Activated gamma-delta T cell (primary cell): ENCODE data around the gene EPN2.

Experiments used
- DNase-seq: peaks from one replicate; lab custom pipeline; 2025; lab: John Stamatoyannopoulos, UW

The EPN2 gene

DNA sequence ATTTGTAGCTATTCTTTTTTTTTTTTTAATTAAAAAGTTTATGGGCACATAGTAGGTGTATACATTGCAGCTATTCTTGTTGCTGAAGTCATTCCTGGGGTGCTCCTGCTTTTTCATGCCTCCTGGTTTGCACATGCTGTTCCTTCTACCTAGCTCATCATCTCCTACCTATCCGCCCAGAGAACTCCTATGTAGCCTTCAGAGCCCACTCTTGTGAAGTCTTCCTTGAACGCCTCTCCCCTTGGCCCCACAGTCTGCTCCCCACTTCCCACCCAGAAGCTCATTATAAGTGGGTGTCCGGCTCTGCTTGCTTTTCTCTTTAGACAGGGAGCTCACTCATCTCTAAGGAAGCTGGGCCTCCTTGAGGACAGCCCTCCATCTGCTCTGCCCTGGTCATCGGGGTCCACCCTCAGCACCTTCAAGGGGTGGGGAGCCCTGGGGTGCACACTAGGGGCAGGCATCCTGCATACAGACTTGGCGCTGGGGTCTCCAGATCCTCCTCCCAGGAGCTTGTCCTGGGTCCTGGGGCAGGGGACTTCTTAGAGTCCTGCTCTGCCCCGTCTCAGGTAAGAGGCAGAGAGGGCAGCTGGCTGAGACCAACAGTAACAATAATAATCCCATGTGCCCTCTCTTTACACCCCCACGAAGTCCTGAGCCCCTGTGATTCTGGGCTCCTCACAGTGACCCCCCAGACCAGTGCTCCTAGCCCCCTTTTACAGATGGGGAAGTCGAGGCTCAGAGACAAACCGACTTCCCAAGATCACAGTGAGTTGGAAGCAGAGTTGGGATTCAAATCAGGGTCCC, 128.9 kb downstream of the EPN2 start:
- no peak for DNase-seq

DNA sequence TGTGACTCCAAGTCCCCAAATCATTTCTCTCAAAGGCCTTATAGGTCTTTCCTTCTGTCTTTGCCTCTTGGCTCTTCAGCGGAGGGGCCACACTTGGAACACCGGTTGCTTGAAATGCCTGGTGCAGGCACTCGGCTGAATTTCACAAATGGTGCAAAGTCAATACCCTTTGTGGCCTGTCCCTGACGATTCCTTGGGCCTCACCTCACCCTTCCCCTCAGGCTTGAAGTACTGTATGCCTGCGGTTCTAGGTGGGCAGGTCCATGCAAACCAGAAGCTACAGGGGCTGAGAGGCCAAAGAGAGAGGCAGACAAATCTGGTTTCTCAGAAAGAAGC, 129.4 kb downstream of the EPN2 start:
- DNase-seq: no peak

DNA sequence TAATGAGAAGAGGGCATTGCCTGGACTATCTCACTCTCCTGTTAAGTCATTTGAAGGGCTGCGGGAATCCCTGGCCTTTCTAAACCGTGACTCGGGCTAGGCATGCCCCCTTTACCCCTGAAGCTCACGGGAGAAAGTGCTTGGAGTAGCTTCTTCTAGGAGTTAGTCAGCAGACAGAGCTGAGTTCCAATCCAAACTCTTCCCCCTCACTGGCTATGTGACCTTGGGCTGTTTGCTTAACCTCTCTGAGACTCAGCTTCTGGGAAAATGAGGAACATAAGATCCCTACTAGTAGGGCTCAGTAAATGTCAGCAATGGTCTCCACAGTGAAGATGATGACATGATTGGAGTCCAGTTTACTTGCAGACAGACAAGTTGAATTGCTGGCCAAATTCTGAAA, 131.1 kb downstream of the EPN2 start:
- no peak for DNase-seq

DNA sequence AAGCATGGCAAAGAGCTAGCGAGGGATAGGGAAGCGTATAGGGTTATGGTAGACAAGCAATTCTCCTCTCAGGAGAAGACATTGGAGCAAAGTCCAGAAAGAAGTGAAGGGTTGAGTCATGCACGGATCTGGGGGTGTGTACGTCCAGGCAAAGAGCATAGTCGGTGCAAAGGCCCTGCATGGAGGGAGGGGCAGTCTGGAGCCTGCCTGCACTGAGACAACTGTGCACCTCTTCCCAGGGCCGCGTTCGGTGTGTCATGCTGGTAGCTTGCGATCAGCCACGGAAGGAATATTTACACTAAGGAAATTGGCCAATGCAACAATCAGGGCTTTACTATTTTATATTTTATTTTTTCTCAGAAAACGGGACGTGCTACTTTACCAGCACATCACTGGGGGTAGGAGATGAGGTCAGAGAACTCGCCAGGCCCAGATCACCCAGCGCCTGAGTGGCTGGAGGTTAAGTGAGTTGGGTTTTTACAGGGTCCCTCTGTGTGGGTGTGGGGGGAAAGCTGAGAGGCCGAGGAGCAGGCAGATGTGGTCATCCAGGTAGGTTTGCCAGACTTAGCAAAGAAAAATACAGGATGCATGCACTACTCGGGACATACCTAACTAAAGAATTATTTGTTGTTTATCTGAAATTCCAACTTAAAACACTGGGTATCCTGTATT, 132.1 kb downstream of the EPN2 start:
- DNase-seq: no peak

DNA sequence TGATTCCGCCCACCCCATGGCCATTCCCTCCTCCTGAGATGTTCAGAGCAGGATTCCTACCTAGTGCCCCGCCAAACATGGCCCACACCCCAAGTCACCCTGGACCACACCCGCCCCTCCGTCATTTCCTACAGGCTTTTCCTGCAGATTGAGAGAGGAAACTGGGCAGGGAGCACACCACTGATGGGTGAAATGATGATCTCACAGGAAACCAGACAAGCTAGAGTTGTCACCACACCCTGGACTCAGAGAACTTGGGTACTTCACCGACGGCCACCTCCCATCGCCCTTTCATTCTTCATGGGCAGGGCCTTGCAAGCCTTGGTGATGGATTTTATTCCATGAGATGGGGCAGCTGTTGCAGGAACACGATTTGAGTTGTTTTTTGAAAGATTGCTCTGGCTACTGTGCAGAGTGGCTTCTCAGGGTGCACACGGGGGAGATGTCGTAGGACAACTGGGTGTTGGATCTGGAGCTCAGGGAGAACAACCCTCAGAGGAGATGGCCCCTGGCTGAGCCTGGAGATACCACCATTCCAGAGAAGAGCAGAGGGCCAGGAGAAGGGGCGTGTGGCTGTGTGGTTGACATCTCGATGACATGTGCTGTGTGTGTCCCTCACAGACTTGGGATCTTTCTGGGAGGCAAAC, 132.8 kb downstream of the EPN2 start:
- no peak for DNase-seq

DNA sequence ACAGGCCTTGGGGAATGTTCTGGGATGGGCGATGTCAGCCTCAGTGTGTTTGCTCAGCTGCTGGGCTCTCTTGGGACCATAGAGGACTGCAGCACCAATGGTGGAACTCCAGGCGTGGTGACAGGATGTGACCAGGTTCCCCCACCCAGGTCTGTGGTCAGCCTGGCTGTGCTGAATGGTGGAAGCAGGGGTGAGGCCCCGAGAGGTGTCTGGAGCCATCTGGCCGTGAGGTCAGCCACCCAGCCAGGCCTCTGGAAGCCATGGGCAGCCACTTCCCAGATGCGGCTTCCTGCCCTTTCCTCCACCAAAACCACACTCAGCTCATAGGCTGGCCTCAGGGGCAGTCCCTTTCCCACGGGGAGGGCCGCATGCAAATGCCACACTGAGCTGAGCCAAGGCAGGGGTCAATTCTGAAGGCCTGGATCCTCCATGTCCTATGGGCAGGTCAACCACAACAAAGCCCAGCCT, 133.4 kb downstream of the EPN2 start:
- no peak for DNase-seq

DNA sequence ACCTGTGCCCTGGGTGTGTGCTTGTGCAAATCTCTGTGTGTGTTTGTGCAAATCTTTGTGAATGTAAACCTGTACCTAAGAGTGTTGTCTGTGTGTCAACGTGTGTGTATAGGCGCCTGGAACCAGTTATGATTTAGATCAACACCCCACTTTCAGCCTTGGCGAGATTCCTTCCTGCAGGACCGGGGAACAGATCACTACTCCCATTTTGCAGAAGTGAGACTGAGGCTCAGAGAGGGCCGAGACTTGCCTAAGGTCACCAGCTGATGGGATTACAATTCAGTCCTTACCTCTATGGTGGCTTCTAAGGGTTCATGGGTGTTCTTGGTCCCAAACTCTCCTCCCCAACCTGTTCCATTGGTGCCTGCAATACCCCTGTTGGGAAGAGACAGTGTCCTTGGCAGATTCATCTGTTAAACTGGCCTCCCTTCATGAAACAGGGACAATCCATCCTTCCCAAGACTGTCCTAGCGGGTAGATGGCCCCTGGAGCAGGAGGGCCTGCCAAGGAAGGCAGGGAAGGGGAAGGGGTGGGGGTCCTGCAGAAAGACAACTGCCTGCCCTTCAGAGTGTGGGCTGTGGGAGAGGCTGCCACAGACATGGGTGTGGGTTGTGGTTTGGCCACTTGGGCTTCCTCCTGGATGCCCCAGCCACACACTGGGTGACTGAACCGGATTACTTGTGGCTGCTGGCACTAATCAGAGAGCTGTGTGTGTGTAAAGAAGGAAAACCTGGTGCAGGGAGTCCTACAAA, 134.3 kb downstream of the EPN2 start:
- DNase-seq: no peak

DNA sequence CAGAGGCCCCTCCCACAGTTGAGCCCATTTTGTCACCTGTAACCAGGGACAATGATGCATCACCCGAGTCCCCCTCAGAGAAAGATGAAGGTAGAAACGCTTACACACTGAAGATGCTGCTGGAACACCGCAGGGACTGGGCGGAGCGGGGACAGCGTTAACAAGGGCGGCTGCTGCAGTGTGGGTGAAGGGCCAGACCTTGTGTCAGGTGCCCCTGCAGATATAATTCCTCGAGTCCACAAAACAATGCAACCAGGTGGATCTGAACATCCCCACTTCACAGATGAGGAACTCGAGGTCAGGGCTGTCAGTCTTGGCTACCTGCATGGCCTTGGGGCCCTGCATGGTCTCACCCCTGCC, 134.8 kb downstream of the EPN2 start:
- DNase-seq: no peak

DNA sequence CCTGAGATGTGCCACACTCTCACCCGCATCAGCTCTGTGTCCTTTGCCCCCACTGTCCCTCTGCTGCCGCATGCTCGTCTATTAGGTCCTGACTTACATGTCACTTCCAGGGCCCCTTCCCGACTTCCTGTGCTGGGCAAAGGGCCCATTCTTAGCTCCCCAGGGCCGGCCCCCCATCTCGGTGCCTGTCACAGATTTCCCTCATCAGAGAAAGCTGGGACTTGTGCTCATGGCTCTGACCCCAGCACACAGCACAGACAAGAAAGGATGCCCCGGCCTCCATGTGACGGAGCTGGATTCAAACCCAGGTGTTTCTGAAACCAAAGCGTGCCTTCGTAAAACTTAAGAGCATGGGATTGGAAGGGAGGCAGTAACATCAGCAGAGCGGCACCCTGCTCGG, 135.3 kb downstream of the EPN2 start:
- no peak for DNase-seq

DNA sequence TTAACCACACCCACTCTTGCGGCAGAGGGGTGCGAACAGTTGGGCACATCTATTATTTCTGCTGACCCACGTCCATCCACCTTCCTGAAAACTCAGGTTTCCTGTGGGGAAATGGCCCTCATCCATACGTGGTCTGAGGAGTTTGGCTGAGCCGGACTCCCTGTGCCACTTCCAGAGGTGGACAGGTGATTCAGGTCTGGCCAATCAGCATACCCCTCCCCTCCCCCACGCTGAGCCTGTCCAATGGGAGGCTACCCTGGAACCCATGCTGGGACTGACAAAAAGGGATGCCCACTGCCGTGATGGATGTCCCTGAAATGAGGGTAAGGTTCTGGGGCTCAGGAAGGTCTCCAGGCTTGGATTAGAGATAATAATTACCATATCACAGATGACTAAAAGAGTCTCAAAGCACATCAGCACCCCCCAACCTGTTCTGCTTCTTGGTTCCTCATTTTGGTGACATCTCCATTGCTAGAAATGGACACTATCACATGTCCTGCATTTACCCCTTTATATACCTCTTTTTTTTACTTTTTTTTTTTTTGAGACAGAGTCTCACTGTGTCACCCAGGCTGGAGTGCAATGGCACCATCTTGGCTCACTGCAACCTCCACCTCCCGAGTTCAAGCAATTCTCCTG, 135.8 kb downstream of the EPN2 start:
- DNase-seq: no peak

DNA sequence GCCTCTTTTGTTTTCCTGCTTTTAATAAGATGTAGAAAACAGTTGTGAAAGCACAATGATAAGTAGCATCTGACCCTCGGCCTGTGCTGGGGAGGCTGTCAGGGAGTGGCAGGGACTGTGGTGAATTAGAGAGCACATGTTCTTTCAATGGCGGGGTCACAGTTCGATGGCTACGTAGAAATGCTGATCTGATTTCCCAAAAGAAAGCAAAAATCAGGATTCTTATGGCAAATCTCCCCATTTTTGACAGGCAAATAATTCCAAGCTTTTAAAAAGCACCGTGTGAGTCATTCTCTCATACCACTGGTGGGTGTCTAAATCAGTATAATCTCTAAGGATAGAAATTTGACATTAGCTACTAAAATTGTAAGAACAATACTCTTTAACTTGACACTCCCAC, 137.0 kb downstream of the EPN2 start:
- no peak for DNase-seq

DNA sequence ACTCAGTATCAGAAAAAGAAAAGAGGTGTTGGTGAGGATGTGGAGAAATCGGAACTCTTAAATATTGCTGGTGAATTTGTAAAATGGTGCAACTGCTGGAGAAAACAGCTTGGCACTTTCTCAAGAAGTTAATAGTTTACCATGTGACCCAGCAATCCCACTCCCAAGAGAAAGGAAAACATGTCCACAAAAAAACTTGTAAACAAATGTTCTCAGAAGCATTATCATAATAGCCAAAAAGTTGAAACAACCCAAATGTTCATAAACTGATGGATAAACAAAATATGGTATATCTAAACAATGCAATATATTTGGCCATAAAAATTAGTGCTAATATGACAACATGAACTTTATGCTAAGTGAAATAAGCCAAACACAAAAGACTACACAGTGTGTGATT, 138.6 kb downstream of the EPN2 start:
- DNase-seq: no peak

DNA sequence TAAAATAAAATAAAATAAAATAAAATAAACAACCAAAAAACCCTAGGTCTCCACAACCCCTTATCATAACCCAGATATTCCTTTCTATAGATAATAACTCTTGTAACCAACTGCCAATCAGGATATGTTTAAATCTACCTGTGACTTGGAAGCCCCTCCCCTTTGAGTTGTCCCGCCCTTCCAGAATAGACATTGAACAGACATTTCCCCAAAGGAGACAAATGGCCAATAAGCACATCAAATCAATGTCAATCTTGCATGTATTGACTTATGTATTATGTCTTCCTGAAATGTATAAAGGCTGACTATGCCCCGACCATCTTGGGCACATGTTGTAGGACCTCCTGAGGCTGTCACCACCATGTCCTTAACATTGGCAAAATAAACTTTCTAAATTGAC, 139.6 kb downstream of the EPN2 start:
- DNase-seq: no peak

DNA sequence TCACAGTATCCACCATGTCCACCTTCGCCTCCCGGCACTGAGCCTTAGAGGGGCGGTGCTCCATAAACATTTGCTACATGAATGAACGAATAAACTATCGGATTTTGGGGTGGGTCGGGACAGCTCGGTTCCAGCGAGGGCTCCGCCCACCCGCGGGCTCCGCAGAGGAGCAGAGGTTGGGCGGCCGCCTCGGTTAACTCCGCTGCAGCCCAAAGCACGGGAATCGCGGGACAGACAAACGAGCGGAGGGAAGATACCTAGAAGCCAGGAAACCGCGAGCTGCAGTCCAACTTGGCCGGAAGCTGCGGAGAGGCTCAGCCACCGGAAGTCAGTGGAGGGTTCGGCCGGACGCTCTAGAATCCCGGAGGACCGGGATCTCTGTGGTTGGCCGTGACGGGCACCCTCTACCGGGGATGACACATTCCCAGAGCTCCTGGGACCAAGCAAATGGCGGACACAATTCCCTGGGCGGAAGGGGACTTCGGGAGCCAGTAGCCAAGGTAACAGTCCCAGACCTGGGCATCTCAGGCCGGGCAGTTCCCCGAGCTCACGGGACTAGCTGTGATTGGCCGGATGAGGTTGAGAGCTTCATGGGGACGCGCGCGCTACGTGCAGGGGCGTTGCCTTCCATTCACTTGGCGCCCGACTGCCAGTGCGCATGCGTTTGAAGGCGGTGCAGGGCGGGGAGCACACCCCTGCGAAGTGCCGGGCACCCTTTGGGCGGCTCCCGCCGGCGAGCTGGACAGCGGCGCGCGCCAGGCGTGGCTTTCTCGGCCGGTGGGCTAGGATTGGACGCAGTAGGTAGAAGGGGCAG, 140.6 kb downstream of the EPN2 start:
- DNase-seq: peak; percentile 91

DNA sequence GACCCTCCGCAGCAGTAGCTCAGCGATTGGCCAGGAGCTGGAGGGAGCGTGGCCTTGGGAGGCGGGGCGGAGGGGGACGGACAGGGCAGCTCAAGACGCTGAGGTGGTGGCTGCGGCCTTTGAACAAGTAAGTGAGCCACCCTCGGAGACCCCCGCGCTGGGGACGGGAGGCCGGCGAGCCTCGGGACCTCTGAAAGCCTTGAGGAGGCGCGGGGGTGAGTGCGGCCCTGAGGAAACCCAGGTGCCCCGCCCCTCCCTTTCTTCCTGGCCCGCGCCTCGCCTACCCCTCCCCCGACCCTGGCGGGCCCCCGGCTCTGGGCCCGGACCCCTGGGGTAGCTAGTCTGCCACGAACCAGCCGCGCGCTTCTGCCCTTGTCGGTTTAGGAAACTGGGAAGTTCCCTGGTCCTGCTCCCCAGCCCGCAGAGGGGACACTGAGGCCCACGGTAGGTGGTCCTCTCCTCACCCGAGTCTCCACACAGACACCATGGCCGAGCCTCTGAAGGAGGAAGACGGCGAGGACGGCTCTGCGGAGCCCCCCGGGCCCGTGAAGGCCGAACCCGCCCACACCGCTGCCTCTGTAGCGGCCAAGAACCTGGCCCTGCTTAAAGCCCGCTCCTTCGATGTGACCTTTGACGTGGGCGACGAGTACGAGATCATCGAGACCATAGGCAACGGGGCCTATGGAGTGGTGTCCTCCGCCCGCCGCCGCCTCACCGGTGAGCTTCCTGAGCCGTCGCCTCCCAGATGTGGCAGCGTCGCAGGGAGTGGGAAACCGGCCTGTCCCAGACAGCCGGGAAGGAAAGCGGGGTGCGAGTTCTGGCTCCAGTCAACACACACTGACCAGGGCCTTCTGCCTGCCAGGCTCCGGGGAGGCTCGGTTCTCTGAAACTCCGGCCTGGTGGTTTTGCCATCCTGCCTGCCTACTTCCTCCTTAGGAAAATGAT, 141.5 kb downstream of the EPN2 start, which contains the start of gene MAPK7:
TSS of gene MAPK7 (plus strand) at position 83 of the 945 bp plus-strand sequence. CDS start at position 486, 403 bp downstream.
- no peak for DNase-seq

DNA sequence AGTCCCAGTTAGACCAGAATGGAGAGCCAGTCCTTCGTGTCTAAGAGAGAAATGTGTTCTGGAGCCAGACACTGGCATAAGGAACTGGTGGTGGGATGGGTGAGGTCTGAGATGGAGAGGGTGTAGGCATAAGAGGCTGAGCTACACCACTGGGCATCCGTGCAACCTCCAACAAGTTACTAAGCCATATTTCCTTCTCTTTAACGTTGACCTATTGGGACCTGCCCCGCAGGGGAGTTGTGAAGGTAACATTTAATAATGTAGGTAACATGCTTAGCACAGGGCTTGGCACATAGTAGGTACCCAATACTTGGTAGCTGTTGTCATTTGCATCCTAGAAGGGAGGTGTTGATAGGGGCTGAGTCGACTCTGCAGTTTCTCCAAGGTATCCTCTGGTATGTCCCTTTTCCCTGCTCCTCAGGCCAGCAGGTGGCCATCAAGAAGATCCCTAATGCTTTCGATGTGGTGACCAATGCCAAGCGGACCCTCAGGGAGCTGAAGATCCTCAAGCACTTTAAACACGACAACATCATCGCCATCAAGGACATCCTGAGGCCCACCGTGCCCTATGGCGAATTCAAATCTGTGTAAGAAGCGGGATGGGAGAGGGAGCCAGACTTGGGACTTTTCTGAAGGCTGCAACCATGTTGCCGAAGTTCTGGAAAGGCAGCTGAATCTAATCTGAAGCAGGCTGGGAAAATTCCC, 142.3 kb downstream of the EPN2 start:
- no peak for DNase-seq

DNA sequence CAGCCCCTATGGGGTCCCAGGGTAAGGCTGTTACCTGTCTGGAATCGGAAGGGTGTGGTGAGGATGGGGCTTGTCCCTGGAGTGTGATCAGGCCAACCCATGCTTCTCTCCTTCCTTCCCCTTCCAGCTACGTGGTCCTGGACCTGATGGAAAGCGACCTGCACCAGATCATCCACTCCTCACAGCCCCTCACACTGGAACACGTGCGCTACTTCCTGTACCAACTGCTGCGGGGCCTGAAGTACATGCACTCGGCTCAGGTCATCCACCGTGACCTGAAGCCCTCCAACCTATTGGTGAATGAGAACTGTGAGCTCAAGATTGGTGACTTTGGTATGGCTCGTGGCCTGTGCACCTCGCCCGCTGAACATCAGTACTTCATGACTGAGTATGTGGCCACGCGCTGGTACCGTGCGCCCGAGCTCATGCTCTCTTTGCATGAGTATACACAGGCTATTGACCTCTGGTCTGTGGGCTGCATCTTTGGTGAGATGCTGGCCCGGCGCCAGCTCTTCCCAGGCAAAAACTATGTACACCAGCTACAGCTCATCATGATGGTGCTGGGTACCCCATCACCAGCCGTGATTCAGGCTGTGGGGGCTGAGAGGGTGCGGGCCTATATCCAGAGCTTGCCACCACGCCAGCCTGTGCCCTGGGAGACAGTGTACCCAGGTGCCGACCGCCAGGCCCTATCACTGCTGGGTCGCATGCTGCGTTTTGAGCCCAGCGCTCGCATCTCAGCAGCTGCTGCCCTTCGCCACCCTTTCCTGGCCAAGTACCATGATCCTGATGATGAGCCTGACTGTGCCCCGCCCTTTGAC, 143.5 kb downstream of the EPN2 start:
- no peak for DNase-seq

DNA sequence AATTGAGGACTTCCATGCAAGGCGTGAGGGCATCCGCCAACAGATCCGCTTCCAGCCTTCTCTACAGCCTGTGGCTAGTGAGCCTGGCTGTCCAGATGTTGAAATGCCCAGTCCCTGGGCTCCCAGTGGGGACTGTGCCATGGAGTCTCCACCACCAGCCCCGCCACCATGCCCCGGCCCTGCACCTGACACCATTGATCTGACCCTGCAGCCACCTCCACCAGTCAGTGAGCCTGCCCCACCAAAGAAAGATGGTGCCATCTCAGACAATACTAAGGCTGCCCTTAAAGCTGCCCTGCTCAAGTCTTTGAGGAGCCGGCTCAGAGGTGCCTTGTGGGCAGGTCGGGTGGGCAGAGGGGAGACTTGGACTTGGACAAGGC, 144.2 kb downstream of the EPN2 start:
- DNase-seq: no peak
